ENCODE data around the gene TRIM23.

Gene TRIM23

DNA sequence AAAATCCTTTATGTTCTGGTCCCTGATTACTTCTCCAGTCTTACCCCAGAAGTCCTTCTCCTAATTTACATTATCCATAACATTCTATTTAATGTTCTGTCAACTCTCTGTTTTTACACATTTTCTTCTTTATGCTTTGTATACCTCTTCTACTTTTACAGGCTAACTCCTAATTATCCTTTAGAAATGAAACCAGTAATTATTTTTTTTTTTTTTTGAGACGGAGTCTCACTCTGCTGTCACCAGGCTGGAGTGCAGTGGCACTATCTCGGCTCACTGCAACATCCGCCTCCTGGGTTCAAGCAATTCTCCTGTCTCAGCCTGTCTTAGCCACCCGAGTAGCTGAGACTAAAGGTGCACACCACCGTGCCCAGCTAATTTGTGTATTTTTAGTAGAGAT lies 70.2 kb downstream of the TRIM23 start:
- no peak for TF ChIP-seq ZBTB7A (IDR thresholded peaks at IDR 0.05; ENCODE audit: low read depth)
- TF ChIP-seq TCF12 (IDR thresholded peaks at IDR 0.05; ENCODE audit: low read depth), result no peak
- TF ChIP-seq REST (IDR thresholded peaks at IDR 0.05; ENCODE audit: low read depth), result no peak
- no peak for TF ChIP-seq TEAD4 (IDR thresholded peaks at IDR 0.05)
- no peak for TF ChIP-seq EP300 (IDR thresholded peaks at IDR 0.05; ENCODE audit: borderline replicate concordance)
- TF ChIP-seq YY1 (IDR thresholded peaks at IDR 0.05; ENCODE audit: low read depth), result no peak
- TF ChIP-seq FOXM1 (IDR thresholded peaks at IDR 0.05; ENCODE audit: borderline replicate concordance, low read depth), result no peak
- TF ChIP-seq USF1 (IDR thresholded peaks at IDR 0.05), result no peak
- no peak for TF ChIP-seq RAD21 (IDR thresholded peaks at IDR 0.05; ENCODE audit: low read depth)
- no peak for TF ChIP-seq CEBPB (IDR thresholded peaks at IDR 0.05)
- no peak for TF ChIP-seq EGR1 (IDR thresholded peaks at IDR 0.05)
- no peak for TF ChIP-seq NFIC (IDR thresholded peaks at IDR 0.05)
- TF ChIP-seq CREB1 (IDR thresholded peaks at IDR 0.05; ENCODE audit: low read depth), result no peak
- TF ChIP-seq TAF1 (IDR thresholded peaks at IDR 0.05; ENCODE audit: low read depth), result no peak

DNA sequence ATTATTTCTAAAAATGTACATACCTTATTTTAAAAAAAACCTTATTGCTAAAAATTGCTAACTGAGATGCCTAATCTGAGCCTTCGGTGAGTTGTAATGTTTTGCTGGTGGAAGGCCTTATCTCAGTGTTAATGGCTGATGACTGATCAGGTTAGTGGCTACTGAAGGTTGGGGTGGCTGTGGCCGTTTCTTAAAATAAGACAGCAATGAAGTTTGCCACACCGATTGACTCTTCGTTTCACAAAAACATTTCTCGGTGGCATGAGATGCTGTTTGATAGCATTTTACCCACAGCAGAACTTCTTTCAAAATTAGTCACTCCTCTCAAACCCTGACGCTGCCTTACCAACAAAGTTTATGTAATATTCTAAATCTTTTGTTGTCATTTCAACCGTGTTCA lies 75.9 kb downstream of the TRIM23 start:
- TF ChIP-seq CEBPB (IDR thresholded peaks at IDR 0.05) (no peak), RAD21 (IDR thresholded peaks at IDR 0.05; ENCODE audit: low read depth) (no peak), FOXM1 (IDR thresholded peaks at IDR 0.05; ENCODE audit: borderline replicate concordance, low read depth) (no peak), ZBTB7A (IDR thresholded peaks at IDR 0.05; ENCODE audit: low read depth) (no peak), EGR1 (IDR thresholded peaks at IDR 0.05) (no peak), TCF12 (IDR thresholded peaks at IDR 0.05; ENCODE audit: low read depth) (no peak)

DNA sequence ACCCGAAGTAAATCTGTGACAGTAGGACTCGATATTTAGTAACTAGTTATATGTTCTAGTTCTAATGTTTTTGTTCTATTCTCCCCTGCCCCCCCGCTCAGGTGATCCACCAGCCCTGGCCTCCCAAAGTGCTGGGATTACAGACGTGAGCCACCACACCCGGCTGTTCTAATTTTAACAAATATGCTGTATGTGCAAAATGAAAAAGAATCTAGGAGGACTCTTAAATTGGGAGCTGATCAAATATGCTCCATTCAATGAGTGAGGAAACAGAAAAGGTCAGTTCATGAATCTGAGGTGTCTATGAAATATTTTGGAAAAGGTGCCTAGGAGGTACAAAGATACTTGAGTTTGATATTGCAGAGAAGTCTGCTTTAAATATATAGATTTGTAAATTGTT lies 78.0 kb downstream of the TRIM23 start:
- TF ChIP-seq TEAD4 (IDR thresholded peaks at IDR 0.05) (no peak), MAX (IDR thresholded peaks at IDR 0.05) (no peak), REST (IDR thresholded peaks at IDR 0.05; ENCODE audit: low read depth) (no peak)

DNA sequence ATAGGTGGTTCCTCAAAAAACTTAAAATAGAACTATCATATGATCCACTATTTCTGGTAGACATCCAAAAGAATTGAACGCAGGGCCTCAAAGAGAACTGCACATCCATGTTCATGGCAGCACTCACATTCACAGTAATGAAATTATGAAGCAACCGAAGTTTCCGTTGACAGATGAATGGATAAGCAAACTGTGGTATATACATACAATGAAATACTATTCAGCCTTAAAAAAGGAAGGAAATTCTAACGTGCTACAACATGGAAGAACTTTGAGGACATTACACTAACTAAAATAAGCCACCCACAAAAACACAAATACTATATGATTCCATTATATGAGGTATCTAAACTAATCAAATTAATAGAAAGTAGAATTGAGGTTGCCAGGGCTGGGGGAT lies 79.7 kb downstream of the TRIM23 start:
- no peak for TF ChIP-seq RAD21 (IDR thresholded peaks at IDR 0.05; ENCODE audit: low read depth)
- no peak for TF ChIP-seq CREB1 (IDR thresholded peaks at IDR 0.05; ENCODE audit: low read depth)
- TF ChIP-seq FOXM1 (IDR thresholded peaks at IDR 0.05; ENCODE audit: borderline replicate concordance, low read depth), result no peak
- no peak for TF ChIP-seq TEAD4 (IDR thresholded peaks at IDR 0.05)
- TF ChIP-seq CEBPB (IDR thresholded peaks at IDR 0.05), result no peak
- TF ChIP-seq MAX (IDR thresholded peaks at IDR 0.05), result no peak
- TF ChIP-seq TCF12 (IDR thresholded peaks at IDR 0.05; ENCODE audit: low read depth), result no peak
- no peak for TF ChIP-seq EGR1 (IDR thresholded peaks at IDR 0.05)
- no peak for TF ChIP-seq ZBTB7A (IDR thresholded peaks at IDR 0.05; ENCODE audit: low read depth)
- no peak for TF ChIP-seq REST (IDR thresholded peaks at IDR 0.05; ENCODE audit: low read depth)
- TF ChIP-seq TAF1 (IDR thresholded peaks at IDR 0.05; ENCODE audit: low read depth), result no peak
- TF ChIP-seq USF1 (IDR thresholded peaks at IDR 0.05), result no peak

- TF ChIP-seq TCF12 (IDR thresholded peaks at IDR 0.05; ENCODE audit: low read depth) (no peak), USF1 (IDR thresholded peaks at IDR 0.05) (no peak), NFIC (IDR thresholded peaks at IDR 0.05) (no peak), TAF1 (IDR thresholded peaks at IDR 0.05; ENCODE audit: low read depth) (no peak), TEAD4 (IDR thresholded peaks at IDR 0.05) (no peak), CEBPB (IDR thresholded peaks at IDR 0.05) (no peak), YY1 (IDR thresholded peaks at IDR 0.05; ENCODE audit: low read depth) (no peak), FOXM1 (IDR thresholded peaks at IDR 0.05; ENCODE audit: borderline replicate concordance, low read depth) (no peak), EP300 (IDR thresholded peaks at IDR 0.05; ENCODE audit: borderline replicate concordance) (no peak), ZBTB7A (IDR thresholded peaks at IDR 0.05; ENCODE audit: low read depth) (no peak), CREB1 (IDR thresholded peaks at IDR 0.05; ENCODE audit: low read depth) (no peak), MAX (IDR thresholded peaks at IDR 0.05) (no peak), EGR1 (IDR thresholded peaks at IDR 0.05) (no peak)
Measured at GRCh38 chr5:65539827-65540226, 84.3 kb downstream of the TRIM23 start.

Measured in Ishikawa (cell line).